ENCODE results near the gene ST3GAL5. TPM values are rescaled to one million over a fixed set of nuclear protein-coding genes. Genes with fewer than 3 reads are reported as not detected.

Gene ST3GAL5
- total RNA-seq, 2 experiments from 2014 or later: 21.1 to 21.5 TPM

GRCh38 chr2:85924522-85924921 is 35.7 kb upstream of the ST3GAL5 start:
- H3K27me3 Mint-ChIP-seq: no peaks in the 10 kb centered on the region
- ChIA-PET POLR2A (no interaction called here), CTCF (no interaction called here)
- H3K27ac Mint-ChIP-seq: no peak overlapping the region
- peaks cover 14% of the 10 kb centered on the region for H3K4me1 Mint-ChIP-seq (ENCODE audit: low read depth)
- H3K9me3 Mint-ChIP-seq: no peaks in the 10 kb centered on the region
- TF ChIP-seq, protein P1, sequence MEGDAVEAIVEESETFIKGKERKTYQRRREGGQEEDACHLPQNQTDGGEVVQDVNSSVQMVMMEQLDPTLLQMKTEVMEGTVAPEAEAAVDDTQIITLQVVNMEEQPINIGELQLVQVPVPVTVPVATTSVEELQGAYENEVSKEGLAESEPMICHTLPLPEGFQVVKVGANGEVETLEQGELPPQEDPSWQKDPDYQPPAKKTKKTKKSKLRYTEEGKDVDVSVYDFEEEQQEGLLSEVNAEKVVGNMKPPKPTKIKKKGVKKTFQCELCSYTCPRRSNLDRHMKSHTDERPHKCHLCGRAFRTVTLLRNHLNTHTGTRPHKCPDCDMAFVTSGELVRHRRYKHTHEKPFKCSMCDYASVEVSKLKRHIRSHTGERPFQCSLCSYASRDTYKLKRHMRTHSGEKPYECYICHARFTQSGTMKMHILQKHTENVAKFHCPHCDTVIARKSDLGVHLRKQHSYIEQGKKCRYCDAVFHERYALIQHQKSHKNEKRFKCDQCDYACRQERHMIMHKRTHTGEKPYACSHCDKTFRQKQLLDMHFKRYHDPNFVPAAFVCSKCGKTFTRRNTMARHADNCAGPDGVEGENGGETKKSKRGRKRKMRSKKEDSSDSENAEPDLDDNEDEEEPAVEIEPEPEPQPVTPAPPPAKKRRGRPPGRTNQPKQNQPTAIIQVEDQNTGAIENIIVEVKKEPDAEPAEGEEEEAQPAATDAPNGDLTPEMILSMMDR (IDR thresholded peaks at IDR 0.05): no peak
- H3K4me3 Mint-ChIP-seq: no peak overlapping the region
- H3K36me3 Mint-ChIP-seq (ENCODE audit: low read depth): no peaks in the 10 kb centered on the region
- ATAC-seq (no peak), DNase-seq (no peak)
- intact Hi-C loops (cut with micrococcal nuclease): no loop called here

DNA sequence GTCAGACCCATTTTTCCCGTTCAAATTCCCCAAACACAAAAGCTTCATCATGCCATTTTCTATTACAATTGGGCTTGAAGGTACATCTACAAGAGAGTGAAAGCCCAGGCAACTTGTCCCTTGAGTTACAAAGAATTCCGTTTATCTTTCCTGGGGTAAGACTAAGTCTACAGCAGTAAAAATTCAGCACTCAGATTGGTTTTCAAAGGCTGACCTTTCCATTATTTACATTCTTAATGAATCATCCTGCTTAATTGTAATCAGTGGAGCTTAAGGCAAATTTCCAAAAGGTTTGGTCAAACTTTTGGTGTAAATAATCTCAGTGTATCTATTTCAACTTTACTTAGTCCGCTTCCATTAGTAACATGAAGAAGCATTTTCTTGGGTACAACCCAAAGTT is 33.4 kb upstream of the ST3GAL5 start:
- H3K9me3 Mint-ChIP-seq: no peaks in the 10 kb centered on the region
- no peak for DNase-seq
- H3K36me3 Mint-ChIP-seq (ENCODE audit: low read depth): no peaks in the 10 kb centered on the region
- no peak overlapping the region for H3K4me3 Mint-ChIP-seq
- H3K27ac Mint-ChIP-seq: no peak overlapping the region
- ChIA-PET CTCF (interaction anchor here (1.1 to 1.7 kb wide), 3 partner anchors 95 to 158 kb away, joined by 3 to 5 read pairs (median 4); no protein-coding TSS in a partner anchor), POLR2A (interaction anchor here (1.4 to 2.1 kb wide), 2 partner anchors 10 to 35 kb away, joined by 3 to 4 read pairs; no protein-coding TSS in a partner anchor)
- no peak for ATAC-seq
- intact Hi-C loops (cut with micrococcal nuclease): no loop called here
- no peaks in the 10 kb centered on the region for H3K27me3 Mint-ChIP-seq
- TF ChIP-seq, protein P1 (IDR thresholded peaks at IDR 0.05): no peak
- H3K4me1 Mint-ChIP-seq (ENCODE audit: low read depth): peaks cover 6% of the 10 kb centered on the region

GRCh38 chr2:85921659-85922058 is 32.9 kb upstream of the ST3GAL5 start:
- no peaks in the 10 kb centered on the region for H3K9me3 Mint-ChIP-seq
- DNase-seq: no peak
- peaks cover 6% of the 10 kb centered on the region for H3K4me1 Mint-ChIP-seq (ENCODE audit: low read depth)
- CTCF ChIA-PET: interaction anchor here (1.1 to 3.1 kb wide), 4 partner anchors 94 to 193 kb away, joined by 3 to 8 read pairs (median 4); no protein-coding TSS in a partner anchor
- no peak for ATAC-seq
- TF ChIP-seq, protein P1 (IDR thresholded peaks at IDR 0.05): no peak
- POLR2A ChIA-PET: interaction anchor here (1.4 to 2.1 kb wide), 2 partner anchors 11 to 34 kb away, joined by 3 to 4 read pairs; no protein-coding TSS in a partner anchor
- no peak overlapping the region for H3K4me3 Mint-ChIP-seq
- H3K36me3 Mint-ChIP-seq (ENCODE audit: low read depth): no peaks in the 10 kb centered on the region
- no peaks in the 10 kb centered on the region for H3K27me3 Mint-ChIP-seq
- no peak overlapping the region for H3K27ac Mint-ChIP-seq
- intact Hi-C loops (cut with micrococcal nuclease): no loop called here

- intact Hi-C loops (cut with micrococcal nuclease): no loop called here
- Mint-ChIP-seq H3K4me1 (ENCODE audit: low read depth) (peaks cover 6% of the 10 kb centered on the region), H3K36me3 (ENCODE audit: low read depth) (no peaks in the 10 kb centered on the region), H3K27me3 (no peaks in the 10 kb centered on the region), H3K27ac (no peak overlapping the region), H3K4me3 (no peak overlapping the region), H3K9me3 (no peaks in the 10 kb centered on the region)
- ChIA-PET POLR2A (interaction anchor here (2.1 kb wide), 1 partner anchor 34 kb away, joined by 4 read pairs; no protein-coding TSS in a partner anchor), CTCF (interaction anchor here (1.1 to 3.1 kb wide), 4 partner anchors 93 to 192 kb away, joined by 3 to 8 read pairs (median 4); no protein-coding TSS in a partner anchor)
- TF ChIP-seq, protein P1 (IDR thresholded peaks at IDR 0.05): no peak
- no peak for ATAC-seq
- DNase-seq: no peak
Observed at GRCh38 chr2:85920810-85921545, 32.2 kb upstream of the ST3GAL5 start.
